ENCODE measurements around the gene C13orf46.
"Not testable (repeated sequence)": the region's sequence is repeated elsewhere in the genome, so short reads cannot be mapped to it uniquely, and the experiment has no call there.

The C13orf46 gene

GRCh38 chr13:113991676-113992179 is 17.9 kb upstream of the C13orf46 start:
- no peak for DNase-seq

GRCh38 chr13:113991191-113991669 is 17.4 kb upstream of the C13orf46 start:
- DNase-seq = no peak

- DNase-seq = no peak
Observed at GRCh38 chr13:113990321-113990837, 16.5 kb upstream of the C13orf46 start.

GRCh38 chr13:113989585-113990300 is 15.9 kb upstream of the C13orf46 start:
- no peak for DNase-seq

GRCh38 chr13:113988859-113989258 is 15.0 kb upstream of the C13orf46 start:
- not testable (repeated sequence) for DNase-seq

GRCh38 chr13:113982296-113982661 is 8.4 kb upstream of the C13orf46 start:
- DNase-seq = no peak

- DNase-seq = no peak
Observed at GRCh38 chr13:113981611-113982295, 7.9 kb upstream of the C13orf46 start.

- no peak for DNase-seq
Observed at GRCh38 chr13:113981194-113981605, 7.3 kb upstream of the C13orf46 start.

GRCh38 chr13:113980489-113981064 is 6.7 kb upstream of the C13orf46 start:
- no peak for DNase-seq

GRCh38 chr13:113979791-113980471 is 6.1 kb upstream of the C13orf46 start:
- DNase-seq = no peak

- DNase-seq = no peak
Observed at GRCh38 chr13:113978741-113979481, 5.0 kb upstream of the C13orf46 start.

GRCh38 chr13:113977976-113978375 is 4.1 kb upstream of the C13orf46 start:
- no peak for DNase-seq

GRCh38 chr13:113976711-113977684 is 3.1 kb upstream of the C13orf46 start:
- no peak for DNase-seq

GRCh38 chr13:113975416-113975815 is 1.5 kb upstream of the C13orf46 start:
- no peak for DNase-seq

GRCh38 chr13:113974304-113975281 is 717 bp upstream of the C13orf46 start:
- DNase-seq = no peak

GRCh38 chr13:113972451-113973217 is 1.2 kb downstream of the C13orf46 start:
- DNase-seq = no peak

- DNase-seq = no peak
Observed at GRCh38 chr13:113971471-113972231, 2.2 kb downstream of the C13orf46 start.
